ENCODE measurements around the gene STYK1.

Gene STYK1

GRCh38 chr12:10673659-10674384 is at the start of gene STYK1:
TSS of gene STYK1 (minus strand) at chr12:10674052. CDS start at chr12:10634618, 39,434 bp downstream.
- peak; percentile 68 for DNase-seq

- DNase-seq = peak; percentile 23
Observed at GRCh38 chr12:10722905-10723746, 49.3 kb upstream of the STYK1 start, which contains the start of gene YBX3. TSS of gene YBX3 (minus strand) at chr12:10723323. CDS start at chr12:10723111, 212 bp downstream.

GRCh38 chr12:10722502-10722904 is 48.7 kb upstream of the STYK1 start:
- DNase-seq = peak; percentile 30

GRCh38 chr12:10721651-10722501 is 48.0 kb upstream of the STYK1 start:
- peak; percentile 12 for DNase-seq

GRCh38 chr12:10720974-10721650 is 47.3 kb upstream of the STYK1 start:
- DNase-seq = no peak

GRCh38 chr12:10719482-10719881 is 45.6 kb upstream of the STYK1 start:
- no peak for DNase-seq

GRCh38 chr12:10718279-10718821 is 44.5 kb upstream of the STYK1 start:
- no peak for DNase-seq

GRCh38 chr12:10717410-10717809 is 43.6 kb upstream of the STYK1 start:
- DNase-seq = no peak

- no peak for DNase-seq
Observed at GRCh38 chr12:10716704-10717315, 43.0 kb upstream of the STYK1 start.

- no peak for DNase-seq
Observed at GRCh38 chr12:10716277-10716676, 42.4 kb upstream of the STYK1 start.

- DNase-seq = peak; percentile 3
Observed at GRCh38 chr12:10715491-10715890, 41.6 kb upstream of the STYK1 start.

GRCh38 chr12:10709808-10710207 is 36.0 kb upstream of the STYK1 start:
- DNase-seq = no peak

- DNase-seq = no peak
Observed at GRCh38 chr12:10708862-10709261, 35.0 kb upstream of the STYK1 start.

- DNase-seq = no peak
Observed at GRCh38 chr12:10705655-10706054, 31.8 kb upstream of the STYK1 start.

GRCh38 chr12:10701843-10702242 is 28.0 kb upstream of the STYK1 start:
- no peak for DNase-seq

- DNase-seq = peak; percentile 3
Observed at GRCh38 chr12:10701131-10701681, 27.4 kb upstream of the STYK1 start.

- no peak for DNase-seq
Observed at GRCh38 chr12:10700581-10700980, 26.7 kb upstream of the STYK1 start.

- DNase-seq = no peak
Observed at GRCh38 chr12:10697862-10698261, 24.0 kb upstream of the STYK1 start.

- no peak for DNase-seq
Observed at GRCh38 chr12:10697156-10697555, 23.3 kb upstream of the STYK1 start.

- no peak for DNase-seq
Observed at GRCh38 chr12:10690906-10691305, 17.1 kb upstream of the STYK1 start.

GRCh38 chr12:10689146-10689545 is 15.3 kb upstream of the STYK1 start:
- DNase-seq = no peak
